ENCODE results near the gene ART5. TPM values are rescaled to one million over a fixed set of nuclear protein-coding genes. Genes with fewer than 3 reads are reported as not detected.
"Not testable (repeated sequence)": the region's sequence is repeated elsewhere in the genome, so short reads cannot be mapped to it uniquely, and the experiment has no call there.

Gene ART5
- polyA plus RNA-seq, 3 donors from 2014 or later, result not detected

DNA sequence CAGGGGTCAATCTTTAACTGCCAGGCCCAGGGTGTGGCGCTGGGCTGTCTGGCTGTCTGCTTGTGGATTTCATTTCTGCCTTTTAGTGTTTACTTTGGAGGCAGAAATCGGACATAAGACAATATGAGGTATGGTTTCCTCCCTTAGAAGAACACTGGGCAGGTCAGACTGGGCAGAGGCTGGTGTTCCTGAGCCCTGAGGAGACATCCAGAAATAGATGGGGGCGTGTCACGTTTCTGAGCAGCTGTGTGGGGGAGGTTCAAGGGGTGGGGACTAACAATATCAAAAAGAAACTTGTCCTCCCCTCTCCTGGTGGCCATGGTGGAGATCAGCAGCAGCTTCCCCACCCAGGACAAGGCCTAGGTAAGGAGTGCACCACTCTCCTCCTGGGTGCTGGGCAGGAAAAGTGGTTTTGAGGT, 3.0 kb upstream of the ART5 start, which contains the start of gene ART1:
ART1 (plus strand) TSS at position 312 of the 419 bp plus-strand sequence. CDS start 14,086 bp downstream, outside the sequence.
- Mint-ChIP-seq H3K4me1 (peaks cover 6 to 10% of the 10 kb centered on the region in 2 donors), H3K9me3 (peaks cover 0 to 1% (median 0%) of the 10 kb centered on the region in 6 donors), H3K27me3 (ENCODE audit: low read depth in 3 of 3) (peaks cover 12 to 19% (median 16%) of the 10 kb centered on the region in 3 donors), H3K36me3 (no peaks in the 10 kb centered on the region), H3K27ac (no peak within 1 kb of the TSS), H3K4me3 (peak within 1 kb of the TSS in 2 of 5 donors; percentile 27 to 46)
- DNase-seq, result no peak

DNA sequence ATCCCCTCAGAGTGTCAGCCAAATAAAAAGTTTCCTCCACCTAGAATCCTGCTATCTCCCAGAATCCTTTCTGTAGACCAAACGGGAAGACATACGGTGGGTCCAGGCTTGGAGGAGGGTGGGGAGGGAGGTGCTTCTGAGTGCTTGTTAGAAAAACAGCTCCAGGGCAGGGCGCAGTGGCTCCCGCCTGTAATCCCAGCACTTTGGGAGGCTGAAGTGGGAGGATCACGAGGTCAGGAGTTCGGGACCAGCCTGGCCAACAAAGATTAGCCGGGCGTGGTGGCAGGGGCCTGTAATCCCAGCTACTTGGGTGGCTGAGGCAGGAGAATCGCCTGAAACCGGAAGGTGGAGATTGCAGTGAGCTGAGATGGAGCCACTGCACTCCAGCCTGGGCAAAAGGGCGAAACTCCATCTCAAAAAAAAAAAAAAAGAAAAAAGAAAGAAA, 1.3 kb upstream of the ART5 start:
- H3K9me3 Mint-ChIP-seq, H3K36me3 Mint-ChIP-seq, DNase-seq, H3K27ac Mint-ChIP-seq: not testable (repeated sequence)
- Mint-ChIP-seq H3K27me3 (ENCODE audit: low read depth in 3 of 3) (peaks cover 10 to 12% (median 12%) of the 10 kb centered on the region in 3 donors), H3K4me1 (peaks cover 6 to 10% of the 10 kb centered on the region in 2 donors), H3K4me3 (peak overlapping the region in 4 of 5 donors; percentile 74 to 89 (median 80))

DNA sequence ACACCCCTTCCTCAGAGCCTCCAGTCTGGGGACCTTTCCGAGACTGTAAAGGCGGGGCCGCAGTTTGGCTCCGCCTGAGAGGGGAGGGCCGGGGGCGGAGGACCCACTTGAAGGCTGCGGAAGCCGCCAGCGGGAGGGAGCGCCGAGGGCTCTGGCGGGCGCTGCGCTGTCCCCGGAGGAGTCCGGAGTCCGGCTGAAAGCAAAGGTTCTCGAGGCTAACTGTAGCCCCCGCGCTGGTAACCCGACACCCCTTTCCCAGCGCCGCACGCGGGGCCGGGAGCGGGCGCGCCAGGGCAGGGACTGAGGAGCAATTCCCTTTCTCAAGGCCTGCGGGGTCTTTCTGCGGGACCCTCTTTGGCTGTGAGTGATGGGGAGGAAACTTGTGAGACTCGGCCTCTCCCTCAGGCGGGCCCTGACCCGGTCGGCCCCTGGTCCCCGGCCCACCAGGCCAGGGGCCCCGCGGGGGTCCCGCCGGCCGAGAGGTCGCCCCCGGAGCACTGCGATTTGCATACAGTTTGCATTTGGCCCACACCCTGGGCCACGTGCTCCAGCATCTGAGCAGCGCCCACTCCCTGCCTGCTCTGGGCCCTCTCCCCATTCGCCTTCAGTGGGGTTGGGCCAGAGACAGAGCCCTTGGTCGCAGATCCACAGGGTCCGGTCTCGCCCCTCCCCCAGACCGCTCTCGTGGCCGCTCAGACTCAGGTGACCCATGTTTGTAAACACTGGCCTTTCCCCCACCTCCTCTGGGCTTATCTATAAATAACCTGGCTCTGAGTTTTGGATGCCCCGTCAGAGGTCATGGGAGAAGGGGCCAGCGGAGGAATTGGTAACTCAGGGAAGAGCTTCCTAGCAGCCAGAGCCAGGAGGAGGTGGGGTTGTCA, 519 bp upstream of the ART5 start:
- H3K36me3 Mint-ChIP-seq, result no peaks in the 10 kb centered on the region
- H3K4me3 Mint-ChIP-seq, result peak overlapping the region; percentile 72 to 89 (median 79)
- DNase-seq, result peak; percentile 52 to 58 (median 53)
- peak overlapping the region in 2 of 6 donors; percentile 45 to 46 for H3K27ac Mint-ChIP-seq
- peaks cover 6 to 10% of the 10 kb centered on the region in 2 donors for H3K4me1 Mint-ChIP-seq
- H3K27me3 Mint-ChIP-seq (ENCODE audit: low read depth in 3 of 3), result peaks cover 9 to 12% (median 12%) of the 10 kb centered on the region in 3 donors
- peaks cover 0 to 1% (median 0%) of the 10 kb centered on the region in 6 donors for H3K9me3 Mint-ChIP-seq

DNA sequence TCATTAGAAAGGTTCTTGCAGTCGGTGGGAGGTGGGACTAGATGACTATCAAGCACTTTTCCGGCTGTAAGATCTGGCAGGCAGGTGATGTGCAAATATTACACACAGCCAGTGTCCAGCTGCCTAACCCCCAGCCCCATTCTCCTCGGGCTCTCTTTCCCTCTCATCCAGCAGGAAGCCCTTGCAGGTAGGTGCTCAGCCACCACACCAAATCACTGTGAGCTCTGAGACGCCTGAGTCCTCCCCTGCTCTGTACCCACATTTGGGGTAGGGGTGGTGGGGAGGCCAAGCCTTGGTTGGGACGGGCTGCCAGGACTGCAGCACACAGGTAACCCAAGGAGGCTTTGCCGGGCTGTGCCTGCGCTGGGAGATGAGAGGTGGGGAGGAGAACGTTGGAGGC, 601 bp downstream of the ART5 start:
- Mint-ChIP-seq H3K36me3 (no peaks in the 10 kb centered on the region), H3K9me3 (peaks cover 0 to 1% (median 0%) of the 10 kb centered on the region in 6 donors), H3K27ac (peak overlapping the region in 1 of 6 donors; percentile 22), H3K4me3 (peak overlapping the region; percentile 41 to 80 (median 72)), H3K4me1 (peaks cover 6 to 10% of the 10 kb centered on the region in 2 donors), H3K27me3 (ENCODE audit: low read depth in 3 of 3) (peaks cover 7 to 12% (median 9%) of the 10 kb centered on the region in 3 donors)
- DNase-seq, result no peak

DNA sequence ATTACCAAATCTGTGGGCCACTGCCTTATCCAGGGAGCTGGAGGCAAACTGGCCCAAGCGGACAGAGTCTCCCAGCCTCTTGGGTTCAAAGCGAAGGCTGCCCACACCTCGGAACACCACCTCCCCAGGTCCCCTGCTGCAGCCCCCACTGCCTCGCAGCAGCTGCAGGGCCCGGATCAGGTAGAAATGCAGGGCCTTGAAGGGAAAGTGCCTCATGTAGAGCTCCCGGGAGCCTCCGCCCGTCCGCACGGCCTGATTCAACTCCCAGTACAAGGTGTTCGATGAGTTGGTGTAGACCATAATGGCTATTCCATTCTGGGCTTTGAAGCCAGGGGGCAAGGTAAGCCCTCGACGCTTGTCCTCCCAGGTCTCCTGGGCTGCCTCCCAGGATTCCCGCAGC, 2.0 kb downstream of the ART5 start:
- Mint-ChIP-seq H3K27ac (no peak overlapping the region), H3K4me3 (no peak overlapping the region), H3K4me1 (peaks cover 6 to 10% of the 10 kb centered on the region in 2 donors), H3K36me3 (no peaks in the 10 kb centered on the region), H3K9me3 (peaks cover 0 to 1% (median 0%) of the 10 kb centered on the region in 6 donors), H3K27me3 (ENCODE audit: low read depth in 3 of 3) (peaks cover 7 to 10% (median 9%) of the 10 kb centered on the region in 3 donors)
- no peak for DNase-seq

DNA sequence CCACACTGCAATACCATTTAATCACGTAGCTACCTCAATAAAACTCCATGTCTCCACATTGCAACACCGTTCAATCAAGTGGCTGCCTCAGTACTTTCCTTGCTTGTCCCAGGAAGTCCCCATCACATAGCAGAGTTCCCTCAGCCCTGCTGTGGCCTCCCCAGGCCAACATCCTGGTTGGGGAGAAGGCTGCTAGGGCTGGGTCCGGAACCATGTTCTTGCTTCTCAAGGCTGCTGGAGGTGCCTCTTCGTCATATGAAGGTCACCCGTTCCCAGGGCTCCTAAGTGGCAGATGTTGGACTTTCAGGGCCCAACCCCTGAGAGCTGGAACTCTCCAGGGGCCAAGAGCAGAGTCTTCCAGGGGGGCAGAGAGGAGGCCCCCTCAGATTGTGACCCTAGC, 3.3 kb downstream of the ART5 start:
- peaks cover 3 to 7% (median 3%) of the 10 kb centered on the region in 3 donors for H3K27me3 Mint-ChIP-seq (ENCODE audit: low read depth in 3 of 3)
- H3K36me3 Mint-ChIP-seq, result no peaks in the 10 kb centered on the region
- peaks cover 6 to 10% of the 10 kb centered on the region in 2 donors for H3K4me1 Mint-ChIP-seq
- H3K27ac Mint-ChIP-seq, result no peak overlapping the region
- no peak for DNase-seq
- H3K4me3 Mint-ChIP-seq, result no peak overlapping the region
- no peaks in the 10 kb centered on the region for H3K9me3 Mint-ChIP-seq

DNA sequence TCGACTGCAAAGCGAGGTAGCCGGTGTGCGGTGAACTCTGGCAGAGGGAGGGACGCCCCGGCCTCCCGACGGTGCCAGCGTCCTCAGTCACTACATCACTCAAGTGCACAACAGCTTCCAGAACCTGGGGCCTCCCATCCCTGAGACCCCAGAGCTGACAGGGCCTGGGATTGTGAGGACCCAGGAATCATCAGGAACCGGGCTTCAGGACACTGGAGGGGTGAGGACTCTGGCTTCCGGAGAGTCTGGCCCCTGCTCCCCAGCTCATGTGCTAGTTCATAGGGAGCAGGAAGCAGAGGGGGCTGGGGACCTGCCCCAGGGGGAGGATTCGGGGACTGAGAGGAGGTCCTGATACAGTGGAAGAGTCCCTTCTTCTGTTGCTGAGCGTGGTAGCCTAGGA, 4.6 kb downstream of the ART5 start:
- no peak for DNase-seq
- no peaks in the 10 kb centered on the region for H3K9me3 Mint-ChIP-seq
- H3K36me3 Mint-ChIP-seq, result no peaks in the 10 kb centered on the region
- no peak overlapping the region for H3K27ac Mint-ChIP-seq
- no peak overlapping the region for H3K4me3 Mint-ChIP-seq
- peaks cover 0 to 4% of the 10 kb centered on the region in 2 donors for H3K4me1 Mint-ChIP-seq
- peaks cover 0 to 3% (median 3%) of the 10 kb centered on the region in 3 donors for H3K27me3 Mint-ChIP-seq (ENCODE audit: low read depth in 3 of 3)

DNA sequence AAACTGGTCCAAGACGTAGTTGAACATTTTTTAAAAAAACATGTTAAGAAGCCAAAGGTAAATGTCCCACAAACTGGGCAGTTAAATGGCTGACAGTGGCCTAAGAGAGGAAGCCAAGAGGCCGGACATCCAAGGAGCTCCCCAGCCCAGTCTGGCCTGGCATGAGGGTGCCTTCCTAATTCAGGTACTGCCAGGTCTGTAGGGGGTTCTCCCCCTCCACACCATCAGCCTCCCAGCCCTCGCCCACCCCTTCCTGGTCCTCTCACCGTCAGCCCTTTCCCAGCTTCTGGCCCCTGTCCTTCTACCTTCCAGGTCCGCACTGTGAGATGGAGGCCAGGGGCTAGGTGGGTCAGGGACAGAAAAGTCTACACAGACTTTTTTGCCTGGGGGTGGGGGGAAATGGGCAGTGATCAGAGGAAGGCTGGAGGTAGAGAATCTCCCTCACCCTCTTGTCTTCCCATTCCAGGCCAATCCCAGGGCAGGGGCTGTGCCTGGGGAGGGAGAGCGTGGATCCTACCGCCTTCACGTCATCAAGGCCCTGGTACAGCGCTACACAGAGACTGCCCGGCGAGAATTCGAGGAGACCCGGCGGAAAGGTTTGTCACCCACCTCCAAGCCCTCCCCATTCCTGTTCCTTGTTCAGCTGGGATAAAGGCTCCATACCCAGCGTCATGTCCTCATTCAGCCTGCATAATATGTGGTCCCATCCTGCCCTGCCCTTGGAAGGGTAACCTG, 6.0 kb downstream of the ART5 start:
- DNase-seq, result no peak
- H3K27me3 Mint-ChIP-seq (ENCODE audit: low read depth in 3 of 3), result peaks cover 0 to 3% (median 1%) of the 10 kb centered on the region in 3 donors

DNA sequence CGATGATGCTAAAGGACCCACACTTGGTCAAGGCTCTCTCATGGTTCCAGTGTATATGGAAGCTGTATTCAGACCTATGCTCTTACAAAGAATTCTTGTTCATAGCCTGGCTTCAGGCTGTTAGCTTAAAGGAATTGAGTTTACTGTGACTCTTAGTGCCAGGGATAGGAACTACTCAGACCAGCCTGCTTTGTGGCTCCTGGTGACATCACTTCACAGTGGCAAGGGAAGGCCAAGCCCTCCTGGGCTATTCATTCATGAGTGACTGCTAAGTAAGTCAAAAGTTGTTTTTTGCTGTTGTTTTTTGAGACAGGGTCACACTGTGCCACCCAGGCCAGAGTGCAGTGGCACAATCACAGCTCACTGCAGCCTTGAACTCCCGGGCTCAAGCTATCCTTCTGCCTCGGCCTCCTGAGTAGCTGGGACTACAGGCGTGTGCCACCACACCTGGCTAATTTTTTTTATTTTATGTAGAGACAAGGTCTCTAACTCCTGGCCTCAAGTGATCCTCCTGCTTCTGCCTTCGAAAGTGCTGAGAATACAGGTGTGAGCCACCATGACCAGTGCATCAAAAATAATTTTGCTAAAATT, 9.6 kb downstream of the ART5 start:
- Mint-ChIP-seq H3K9me3 (no peaks in the 10 kb centered on the region), H3K4me3 (no peak overlapping the region), H3K4me1 (no peaks in the 10 kb centered on the region), H3K27me3 (ENCODE audit: low read depth in 3 of 3) (peaks cover 0 to 1% (median 0%) of the 10 kb centered on the region in 3 donors), H3K36me3 (no peaks in the 10 kb centered on the region), H3K27ac (no peak overlapping the region)
- DNase-seq, result no peak

More for the DNA sequence above, 6.0 kb downstream of the ART5 start:
- H3K4me3 Mint-ChIP-seq, result no peak overlapping the region
- H3K9me3 Mint-ChIP-seq, result no peaks in the 10 kb centered on the region
- no peak overlapping the region for H3K27ac Mint-ChIP-seq
- H3K36me3 Mint-ChIP-seq, result no peaks in the 10 kb centered on the region
- no peaks in the 10 kb centered on the region for H3K4me1 Mint-ChIP-seq

DNA sequence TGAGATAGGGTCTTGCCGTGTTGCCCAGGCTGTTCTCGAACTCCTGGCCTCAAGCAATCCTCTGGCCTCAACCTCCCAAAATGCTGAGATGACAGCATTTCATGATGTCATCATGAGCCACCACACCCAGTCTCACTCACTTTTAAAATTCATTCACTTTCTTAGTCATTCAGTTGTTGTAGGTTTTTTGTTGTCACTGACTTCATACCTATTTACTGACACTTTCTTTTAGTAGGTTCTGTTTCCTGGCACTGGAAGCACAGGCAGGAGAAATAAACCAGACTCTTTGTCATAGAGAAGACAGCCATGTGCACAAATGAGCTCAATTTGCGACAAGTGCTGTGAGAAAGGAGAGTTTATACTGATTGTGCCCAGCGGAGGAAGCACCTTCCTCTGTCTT, 10.5 kb downstream of the ART5 start:
- H3K36me3 Mint-ChIP-seq, result no peaks in the 10 kb centered on the region

DNA sequence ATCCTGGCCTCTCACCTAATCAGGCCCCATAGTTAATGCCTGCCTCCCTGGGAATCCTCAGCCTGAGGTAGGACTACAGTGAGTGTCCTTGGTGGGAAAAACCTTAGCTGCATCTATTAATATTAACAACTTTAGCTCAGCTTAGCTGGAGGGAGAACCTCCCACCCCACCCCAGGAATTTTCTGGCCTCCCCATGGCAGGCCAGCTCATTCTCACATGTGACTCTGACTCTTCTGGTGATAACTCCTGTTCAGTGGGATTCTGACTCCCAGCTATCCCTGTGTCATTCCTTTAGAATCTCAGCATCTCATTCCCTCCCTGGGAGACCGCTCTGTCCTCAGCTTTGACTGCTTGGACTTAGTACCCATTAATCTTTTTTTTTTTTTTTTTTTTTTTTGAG, 14.5 kb downstream of the ART5 start:
- no peaks in the 10 kb centered on the region for H3K36me3 Mint-ChIP-seq
- H3K27ac Mint-ChIP-seq, result no peak overlapping the region
- H3K9me3 Mint-ChIP-seq, result no peaks in the 10 kb centered on the region
- H3K4me1 Mint-ChIP-seq, result peaks cover 0 to 3% of the 10 kb centered on the region in 2 donors
- H3K4me3 Mint-ChIP-seq, result no peak overlapping the region
- no peak for DNase-seq
- peaks cover 0 to 5% (median 2%) of the 10 kb centered on the region in 3 donors for H3K27me3 Mint-ChIP-seq (ENCODE audit: low read depth in 3 of 3)

More for the DNA sequence above, 10.5 kb downstream of the ART5 start:
- Mint-ChIP-seq H3K4me1 (peaks cover 0 to 3% of the 10 kb centered on the region in 2 donors), H3K27ac (no peak overlapping the region), H3K4me3 (no peak overlapping the region), H3K27me3 (ENCODE audit: low read depth in 3 of 3) (peaks cover 0 to 5% (median 0%) of the 10 kb centered on the region in 3 donors), H3K9me3 (no peaks in the 10 kb centered on the region)
- no peak for DNase-seq

DNA sequence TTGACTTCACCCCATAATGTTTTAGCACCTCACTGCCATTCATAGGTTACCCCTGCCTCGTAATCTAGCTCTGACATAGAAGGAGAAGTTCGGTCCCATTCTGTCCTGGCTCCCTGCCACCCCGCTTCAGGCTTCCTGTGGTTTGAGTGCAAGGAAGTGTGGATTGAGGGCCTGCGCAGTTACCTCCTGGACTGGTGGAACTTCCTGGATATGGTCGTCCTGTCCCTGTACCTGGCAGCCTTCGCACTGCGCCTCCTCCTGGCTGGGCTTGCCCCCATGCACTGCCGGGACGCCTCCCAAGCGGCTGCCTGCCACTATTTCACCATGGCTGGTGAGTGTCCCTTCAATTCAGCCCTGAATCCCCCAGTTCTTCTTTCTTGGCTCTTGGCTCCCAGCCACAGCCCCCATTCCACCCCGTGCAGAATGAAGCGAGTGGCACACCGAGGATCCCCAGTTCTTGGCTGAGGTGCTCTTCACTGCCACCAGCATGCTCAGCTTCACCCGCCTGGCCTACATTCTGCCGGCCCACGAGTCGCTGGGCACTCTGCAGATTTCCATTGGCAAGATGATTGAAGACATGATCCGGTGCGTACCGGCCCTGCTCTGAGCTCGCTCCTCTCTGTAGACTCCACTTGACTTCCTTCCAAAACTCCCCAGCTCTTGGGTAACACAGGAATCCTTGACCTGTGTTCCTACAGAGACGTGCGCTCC, 15.4 kb downstream of the ART5 start:
- H3K4me3 Mint-ChIP-seq, result no peak overlapping the region
- no peak for DNase-seq
- peaks cover 0 to 3% of the 10 kb centered on the region in 2 donors for H3K4me1 Mint-ChIP-seq
- H3K27me3 Mint-ChIP-seq (ENCODE audit: low read depth in 3 of 3), result peaks cover 0 to 3% (median 2%) of the 10 kb centered on the region in 3 donors
- no peak overlapping the region for H3K27ac Mint-ChIP-seq
- H3K9me3 Mint-ChIP-seq, result no peaks in the 10 kb centered on the region
- H3K36me3 Mint-ChIP-seq, result no peaks in the 10 kb centered on the region
